Progenitor cell of endocrine pancreas (in vitro differentiated cells): ENCODE data around the gene FUT7. TPM values are rescaled to one million over a fixed set of nuclear protein-coding genes. Genes with fewer than 3 reads are reported as not detected.

Source experiments
- DNase-seq: peaks from one replicate; pipeline ENCODE4 v3.0.0; 2021; ENCODE audit warnings: low spot score; ENCODE audit not compliant: unreplicated experiment
- H3K27ac Mint-ChIP-seq: 2 replicates; pipeline ENCODE4 v1.8.0; 2021; ENCODE audit warnings: mild to moderate bottlenecking, moderate library complexity, mixed read lengths
- H3K27me3 Mint-ChIP-seq: 2 replicates; pipeline ENCODE4 v1.8.0; 2021; ENCODE audit warnings: mixed read lengths
- H3K36me3 Mint-ChIP-seq: 2 replicates; pipeline ENCODE4 v1.8.0; 2022; ENCODE audit warnings: mixed read lengths; ENCODE audit not compliant: insufficient read depth
- H3K4me1 Mint-ChIP-seq: 2 replicates; pipeline ENCODE4 v1.8.0; 2021; ENCODE audit warnings: low read depth, mixed read lengths
- H3K4me3 Mint-ChIP-seq: 2 replicates; pipeline ENCODE4 v1.8.0; 2021; ENCODE audit warnings: low read depth, mild to moderate bottlenecking, moderate library complexity, mixed read lengths
- H3K9me3 Mint-ChIP-seq: 2 replicates; pipeline ENCODE4 v1.8.0; 2021; ENCODE audit warnings: low read depth, mixed read lengths
- CTCF ChIP-seq: fragments of 200-600 bp; sonication (generic); IDR thresholded peaks from one replicate; pipeline ENCODE4 v1.5.0; 2021; ENCODE audit warnings: antibody characterized with exemption, mild to moderate bottlenecking; ENCODE audit not compliant: unreplicated experiment
- total RNA-seq: library from RNA; stranded (reverse); gene quantifications from 2 replicates; pipeline ENCODE4 v1.2.1, GENCODE V29; 2021

FUT7 gene
- total RNA-seq, 1 donor from 2014 or later = not detected

GRCh38 chr9:136996361-136997292, 35.3 kb downstream of the FUT7 start, which contains the start of gene CLIC3:
Gene CLIC3 (minus strand): TSS chr9:136996568. CDS start chr9:136996543, 25 bp downstream.
- H3K4me3 Mint-ChIP-seq = peak within 1 kb of the TSS; percentile 50

DNA sequence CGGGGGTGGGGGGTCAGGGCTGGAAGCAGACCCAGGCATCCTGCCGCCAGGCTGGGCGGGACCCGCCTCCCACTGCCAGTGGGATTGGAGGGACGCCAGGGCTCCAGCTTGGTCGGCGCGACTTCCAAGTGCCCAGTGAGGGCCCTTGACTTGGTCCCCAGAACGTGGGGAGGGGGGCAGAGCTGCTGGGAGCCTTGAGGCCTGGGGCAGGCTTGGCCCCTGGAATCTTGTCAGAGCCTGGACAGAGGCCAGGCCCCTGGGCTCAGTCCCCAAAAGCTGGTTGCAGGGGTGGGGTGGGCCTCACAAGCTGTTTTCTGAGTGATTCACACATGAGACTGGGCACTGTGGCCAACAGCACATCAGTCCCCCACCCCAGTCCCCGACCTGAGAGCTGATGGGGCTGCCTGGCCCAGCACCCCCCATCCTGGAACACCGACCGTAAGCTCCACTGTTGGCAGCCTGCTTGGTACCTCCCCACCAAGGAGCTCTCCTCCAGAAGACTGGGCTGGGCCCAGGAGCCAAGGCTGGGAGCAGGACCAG, 36.0 kb downstream of the FUT7 start:
- H3K4me3 Mint-ChIP-seq = no peak overlapping the region
- no peak for DNase-seq
- H3K27ac Mint-ChIP-seq = no peak overlapping the region
- no peaks in the 10 kb centered on the region for H3K27me3 Mint-ChIP-seq
- no peak for TF ChIP-seq CTCF
- H3K4me1 Mint-ChIP-seq = peaks cover 1% of the 10 kb centered on the region
- H3K9me3 Mint-ChIP-seq = no peaks in the 10 kb centered on the region
- no peaks in the 10 kb centered on the region for H3K36me3 Mint-ChIP-seq

More at GRCh38 chr9:136996361-136997292, 35.3 kb downstream of the FUT7 start, which contains the start of gene CLIC3:
- Mint-ChIP-seq H3K27me3 (no peaks in the 10 kb centered on the region), H3K9me3 (no peaks in the 10 kb centered on the region), H3K27ac (no peak within 1 kb of the TSS), H3K36me3 (no peaks in the 10 kb centered on the region), H3K4me1 (peaks cover 1% of the 10 kb centered on the region)
- no peak for TF ChIP-seq CTCF
- no peak for DNase-seq

DNA sequence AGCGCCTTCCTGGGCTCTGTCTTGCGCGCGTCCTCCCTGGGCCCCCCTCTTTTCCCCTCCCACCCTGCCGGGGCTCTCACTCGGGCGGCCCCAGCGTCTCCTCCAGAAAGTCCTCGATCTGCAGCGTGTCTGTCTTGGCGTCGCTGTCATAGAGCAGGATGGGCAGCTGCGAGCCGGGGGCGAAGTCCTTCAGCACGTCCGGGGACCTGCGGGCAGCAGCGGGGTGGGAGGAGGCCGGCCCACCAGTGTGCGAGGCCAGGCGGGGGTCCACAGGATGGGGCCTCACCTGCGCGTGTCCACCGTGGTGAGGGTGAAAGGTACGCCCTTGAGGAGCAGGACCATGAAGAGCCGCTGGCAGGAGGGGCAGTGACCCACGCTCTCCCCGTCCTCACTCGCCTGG, 36.5 kb downstream of the FUT7 start:
- Mint-ChIP-seq H3K4me1 (peaks cover 1% of the 10 kb centered on the region), H3K27ac (no peak overlapping the region), H3K27me3 (no peaks in the 10 kb centered on the region), H3K36me3 (no peaks in the 10 kb centered on the region), H3K9me3 (no peaks in the 10 kb centered on the region), H3K4me3 (no peak overlapping the region)
- no peak for TF ChIP-seq CTCF
- DNase-seq = no peak

DNA sequence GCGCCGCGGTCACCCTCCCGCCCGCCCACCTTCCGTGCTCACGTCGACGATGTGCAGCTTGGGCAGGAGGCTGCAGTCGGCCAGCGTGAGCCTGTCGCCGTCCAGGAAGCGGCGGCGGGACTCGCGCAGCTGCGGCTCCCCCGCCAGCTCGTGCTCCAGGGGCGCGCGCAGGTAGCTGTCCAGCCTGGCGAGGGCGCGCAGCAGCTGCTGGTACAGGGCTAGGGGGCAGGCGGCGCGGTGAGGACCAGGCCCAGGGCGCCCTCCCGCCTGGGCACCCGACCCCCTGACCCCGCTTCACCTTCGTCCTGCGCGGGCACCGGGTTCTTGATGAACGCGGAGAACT, 37.0 kb downstream of the FUT7 start:
- H3K9me3 Mint-ChIP-seq = no peaks in the 10 kb centered on the region
- no peak overlapping the region for H3K27ac Mint-ChIP-seq
- DNase-seq = no peak
- H3K4me3 Mint-ChIP-seq = no peak overlapping the region
- no peaks in the 10 kb centered on the region for H3K36me3 Mint-ChIP-seq
- no peak for TF ChIP-seq CTCF
- peaks cover 1% of the 10 kb centered on the region for H3K4me1 Mint-ChIP-seq
- H3K27me3 Mint-ChIP-seq = no peaks in the 10 kb centered on the region

DNA sequence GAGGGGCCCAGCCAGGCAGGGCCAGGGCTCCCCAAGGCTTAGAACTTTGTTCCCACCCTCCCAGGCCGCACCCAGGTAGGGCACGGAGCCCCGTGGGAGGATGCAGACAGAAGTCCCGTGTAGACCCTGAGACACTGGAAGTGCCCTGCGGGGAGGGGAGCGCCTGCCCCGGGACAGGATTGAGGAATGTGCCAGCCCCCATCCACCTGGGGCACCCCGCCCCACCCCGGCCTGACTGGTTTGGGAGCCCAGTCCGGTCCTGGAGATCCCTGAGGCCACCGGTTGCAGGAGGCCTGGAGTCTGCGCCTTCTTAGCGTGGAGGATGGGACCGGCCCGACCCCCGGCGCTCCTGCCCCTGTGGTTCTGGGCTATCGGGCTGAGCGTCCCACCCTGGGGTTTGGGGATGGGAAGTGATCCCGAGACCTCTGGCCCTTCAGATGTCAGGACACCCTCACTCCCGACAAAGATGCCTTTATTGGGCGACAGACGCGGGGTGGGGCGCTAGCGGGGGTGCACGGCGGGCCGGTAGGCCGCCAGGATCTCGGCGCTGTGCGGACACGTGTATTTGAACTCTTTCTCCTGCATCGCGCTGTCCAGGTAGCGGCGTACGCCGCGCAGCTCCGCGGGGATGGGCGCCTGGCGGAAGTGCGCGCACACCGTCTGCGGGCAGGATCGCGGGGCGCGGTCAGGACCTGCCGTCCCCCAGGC, 37.6 kb downstream of the FUT7 start:
- Mint-ChIP-seq H3K9me3 (no peaks in the 10 kb centered on the region), H3K27ac (no peak overlapping the region), H3K4me3 (no peak overlapping the region), H3K27me3 (no peaks in the 10 kb centered on the region), H3K4me1 (peaks cover 7% of the 10 kb centered on the region), H3K36me3 (no peaks in the 10 kb centered on the region)
- DNase-seq = no peak
- no peak for TF ChIP-seq CTCF
